Measurements from ENCODE around the gene TMCC1.
A peak's percentile ranks its signal among the peaks of the same experiment; 100 is the strongest.

The TMCC1 gene

GRCh38 chr3:129893581-129894070 is at the start of gene TMCC1:
TSS of gene TMCC1 (minus strand) at chr3:129893711.
- no peak for TF ChIP-seq CTCF (IDR thresholded peaks at IDR 0.05; ENCODE audit: insufficient read depth, low read depth, low read length, missing control alignments)
- peak within 1 kb of the TSS; percentile 67 for H3K4me3 ChIP-seq (ENCODE audit: low read length)
- peak; percentile 97 for DNase-seq (ENCODE audit: low read depth)

- H3K4me3 ChIP-seq (ENCODE audit: low read length) = no peak overlapping the region
- DNase-seq (ENCODE audit: low read depth) = no peak
- TF ChIP-seq CTCF (IDR thresholded peaks at IDR 0.05; ENCODE audit: insufficient read depth, low read depth, low read length, missing control alignments) = no peak
These were observed 49.5 kb upstream of the TMCC1 start for GRCh38 chr3:129943020-129943419.

- H3K4me3 ChIP-seq (ENCODE audit: low read length) = no peak overlapping the region
- TF ChIP-seq CTCF (IDR thresholded peaks at IDR 0.05; ENCODE audit: insufficient read depth, low read depth, low read length, missing control alignments) = peak; percentile 66
- peak; percentile 60 for DNase-seq (ENCODE audit: low read depth)
These were observed 48.8 kb upstream of the TMCC1 start for GRCh38 chr3:129942296-129942695.

- H3K4me3 ChIP-seq (ENCODE audit: low read length) = no peak overlapping the region
- no peak for TF ChIP-seq CTCF (IDR thresholded peaks at IDR 0.05; ENCODE audit: insufficient read depth, low read depth, low read length, missing control alignments)
- DNase-seq (ENCODE audit: low read depth) = peak; percentile 25
These were observed 46.6 kb upstream of the TMCC1 start for GRCh38 chr3:129940086-129940485.

- H3K4me3 ChIP-seq (ENCODE audit: low read length) = no peak overlapping the region
- TF ChIP-seq CTCF (IDR thresholded peaks at IDR 0.05; ENCODE audit: insufficient read depth, low read depth, low read length, missing control alignments) = no peak
- DNase-seq (ENCODE audit: low read depth) = no peak
These were observed 44.8 kb upstream of the TMCC1 start for GRCh38 chr3:129938140-129938930.

GRCh38 chr3:129937717-129938116 is 44.2 kb upstream of the TMCC1 start:
- H3K4me3 ChIP-seq (ENCODE audit: low read length) = no peak overlapping the region
- no peak for DNase-seq (ENCODE audit: low read depth)
- TF ChIP-seq CTCF (IDR thresholded peaks at IDR 0.05; ENCODE audit: insufficient read depth, low read depth, low read length, missing control alignments) = no peak

GRCh38 chr3:129936757-129937156 is 43.2 kb upstream of the TMCC1 start:
- H3K4me3 ChIP-seq (ENCODE audit: low read length) = peak overlapping the region; percentile 48
- peak; percentile 70 for DNase-seq (ENCODE audit: low read depth)
- no peak for TF ChIP-seq CTCF (IDR thresholded peaks at IDR 0.05; ENCODE audit: insufficient read depth, low read depth, low read length, missing control alignments)
